ENCODE data around the gene JSRP1.
"Not testable (repeated sequence)": the region's sequence is repeated elsewhere in the genome, so short reads cannot be mapped to it uniquely, and the experiment has no call there.

JSRP1 gene

GRCh38 chr19:2282062-2282861 is 26.0 kb upstream of the JSRP1 start, which contains the start of gene PEAK3:
PEAK3 (minus strand) TSS chr19:2282175; CDS start chr19:2280931, 1,244 bp downstream.
- peak; percentile 21 for DNase-seq

DNA sequence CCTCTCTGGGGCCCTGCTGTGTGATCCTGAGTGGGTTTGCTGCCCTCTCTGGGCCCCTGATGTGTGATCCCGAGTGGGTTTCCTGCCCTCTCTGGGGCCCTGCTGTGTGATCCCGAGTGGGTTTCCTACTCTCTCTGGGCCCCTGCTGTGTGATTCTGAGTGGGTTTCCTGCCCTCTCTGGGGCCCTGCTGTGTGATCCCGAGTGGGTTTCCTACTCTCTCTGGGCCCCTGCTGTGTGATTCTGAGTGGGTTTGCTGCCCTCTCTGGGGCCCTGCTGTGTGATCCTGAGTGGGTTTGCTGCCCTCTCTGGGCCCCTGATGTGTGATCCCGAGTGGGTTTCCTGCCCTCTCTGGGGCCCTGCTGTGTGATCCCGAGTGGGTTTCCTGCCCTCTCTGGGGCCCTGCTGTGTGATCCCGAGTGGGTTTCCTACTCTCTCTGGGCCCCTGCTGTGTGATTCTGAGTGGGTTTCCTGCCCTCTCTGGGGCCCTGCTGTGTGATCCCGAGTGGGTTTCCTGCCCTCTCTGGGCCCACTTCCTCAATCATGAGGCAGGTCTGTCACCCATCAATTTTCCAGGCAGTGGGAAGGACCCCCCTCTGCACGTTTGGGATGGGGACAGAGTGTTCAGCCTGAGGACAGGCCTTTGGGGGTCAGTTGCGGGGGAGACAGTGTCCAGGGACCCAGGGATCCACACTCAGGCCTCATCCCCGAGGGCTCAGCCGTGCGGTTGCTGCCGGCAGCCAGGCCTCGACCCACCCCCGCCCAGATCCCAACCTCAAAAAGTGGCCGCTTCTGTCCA is 25.2 kb upstream of the JSRP1 start:
- DNase-seq: not testable (repeated sequence)

GRCh38 chr19:2280633-2281264 is 24.5 kb upstream of the JSRP1 start:
- no peak for DNase-seq

DNA sequence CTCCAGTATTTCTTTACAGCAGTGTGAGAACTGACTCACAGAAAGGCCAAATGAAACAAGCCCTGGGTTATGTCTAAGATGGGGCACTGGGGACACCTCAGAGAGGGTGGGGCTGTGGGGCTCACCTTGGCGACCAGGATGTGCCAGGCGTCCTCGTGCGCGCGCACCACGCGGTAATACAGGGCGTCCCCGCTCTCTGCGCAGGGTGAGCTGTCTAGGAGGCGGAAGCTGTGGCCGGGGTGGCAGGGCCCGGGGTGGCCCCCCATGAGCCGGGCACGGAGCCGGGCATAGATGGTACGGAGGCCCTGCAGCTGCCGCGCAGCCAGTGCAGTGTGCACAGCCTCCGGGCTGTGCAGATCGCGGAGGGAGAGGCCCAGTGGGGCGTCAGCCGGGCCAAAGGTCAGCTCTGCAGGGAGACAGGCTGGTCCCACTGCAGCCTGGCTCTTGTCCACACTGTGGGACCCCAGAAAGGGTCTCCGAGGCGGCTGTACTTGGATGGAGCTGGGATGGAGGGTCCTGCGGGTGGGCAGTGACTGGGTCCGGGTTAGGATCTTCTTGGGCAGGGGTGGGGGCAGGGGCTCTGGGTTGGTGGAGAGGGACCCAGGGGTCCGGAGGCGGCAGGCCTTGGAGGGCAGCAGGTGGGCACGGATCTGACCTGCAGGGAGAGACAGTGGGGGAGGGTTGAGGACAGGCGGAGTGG is 22.4 kb upstream of the JSRP1 start:
- no peak for DNase-seq

GRCh38 chr19:2277138-2277537 is 20.9 kb upstream of the JSRP1 start:
- DNase-seq: no peak

DNA sequence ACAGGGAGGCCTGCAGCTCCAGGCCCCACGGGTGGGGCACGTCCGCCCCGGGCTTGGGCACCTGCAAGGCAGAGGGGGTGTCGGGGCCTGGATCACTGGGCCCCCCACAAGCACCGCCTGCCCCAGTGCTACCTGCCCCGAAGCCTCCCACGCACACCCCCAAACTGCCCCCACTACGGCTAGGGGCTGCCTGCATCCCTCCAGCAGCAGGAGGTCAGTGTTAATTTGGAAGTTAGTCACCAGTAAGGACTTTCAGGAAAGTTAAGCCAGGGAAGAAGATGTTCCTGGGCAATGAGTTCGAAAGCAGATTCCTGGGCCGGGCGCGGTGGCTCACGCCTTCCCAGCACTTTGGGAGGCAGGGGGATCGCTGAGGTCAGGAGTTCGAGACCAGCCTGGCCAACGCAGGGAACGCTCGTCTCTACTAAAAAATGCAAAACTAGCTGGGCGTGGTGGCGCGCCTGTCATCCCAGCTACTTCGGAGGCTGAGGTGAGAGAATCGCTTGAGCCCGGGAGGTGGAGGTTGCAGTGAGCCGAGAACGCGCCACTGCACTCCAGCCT is 20.3 kb upstream of the JSRP1 start:
- DNase-seq: no peak

- no peak for DNase-seq
Observed at GRCh38 chr19:2275588-2276428, 19.6 kb upstream of the JSRP1 start.

DNA sequence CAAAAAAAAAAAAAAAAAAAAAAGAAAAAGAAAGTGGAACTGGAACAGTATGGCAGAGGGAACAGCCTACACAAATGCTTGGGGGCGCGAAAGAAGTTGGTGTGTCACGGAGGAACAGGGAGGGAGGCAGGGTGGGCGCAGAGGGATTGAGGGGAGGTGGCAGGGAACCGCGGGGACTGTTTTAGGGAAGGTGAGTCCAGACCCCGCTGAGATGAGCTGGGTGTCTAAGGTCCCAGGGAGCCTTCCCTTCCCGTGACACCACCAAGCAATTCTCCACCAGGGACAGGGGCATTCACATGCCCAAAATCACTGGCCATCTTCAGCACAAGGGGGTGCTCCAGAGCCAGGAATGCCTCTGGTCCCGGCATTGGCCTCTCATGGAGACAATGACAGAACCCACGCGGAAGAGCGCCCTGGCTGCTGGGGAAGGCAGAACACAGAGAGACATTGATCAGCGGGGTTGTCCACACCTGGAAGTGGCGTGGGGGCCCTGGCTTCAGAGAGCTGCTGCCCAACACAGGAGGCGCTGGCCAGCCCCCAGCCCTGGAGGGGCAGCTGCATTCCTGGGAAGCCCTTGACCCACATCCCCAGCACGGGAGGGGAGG is 18.8 kb upstream of the JSRP1 start:
- DNase-seq: peak; percentile 49

GRCh38 chr19:2274185-2274711 is 18.0 kb upstream of the JSRP1 start:
- DNase-seq: no peak

DNA sequence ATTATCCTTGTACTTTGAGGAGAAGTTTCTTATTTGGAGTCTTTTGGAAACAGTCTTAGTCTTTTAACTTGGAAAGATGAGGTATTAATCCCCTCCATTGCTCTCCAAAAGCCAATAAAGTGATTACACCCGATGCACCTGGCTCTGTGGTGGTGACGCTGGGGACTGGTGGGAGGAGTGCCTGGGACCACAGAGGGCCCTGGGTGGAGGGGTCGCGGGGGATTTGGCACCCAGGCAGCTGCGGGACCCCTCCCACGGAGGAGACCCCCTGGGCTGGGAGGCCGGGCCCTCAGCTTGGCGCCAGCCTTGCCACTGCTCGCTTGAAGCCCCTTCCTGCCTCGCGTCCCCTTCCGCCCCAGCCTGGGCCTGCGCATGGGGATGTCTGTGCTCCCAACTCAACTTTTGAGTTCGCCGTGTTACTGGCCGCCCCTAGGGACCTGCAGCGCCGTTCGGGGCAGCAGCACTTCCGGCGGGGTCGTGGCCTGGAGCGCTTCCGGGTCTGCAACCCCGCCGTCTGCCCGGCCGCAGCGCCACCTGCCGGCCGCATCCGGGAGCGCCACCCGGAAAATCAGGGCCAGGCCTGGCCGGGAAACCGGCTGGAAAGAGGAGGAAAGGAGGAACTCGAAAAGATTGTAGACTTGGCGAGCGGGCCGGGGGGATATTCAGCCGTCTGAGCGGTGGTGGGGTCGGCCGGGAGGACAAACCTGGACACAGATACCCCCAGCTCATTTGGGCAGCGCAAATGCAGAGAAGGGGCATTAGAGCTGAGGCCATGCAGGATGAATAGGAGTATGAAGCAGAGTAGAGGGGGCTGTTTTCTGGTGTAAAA is 17.4 kb upstream of the JSRP1 start:
- DNase-seq: peak; percentile 80

DNA sequence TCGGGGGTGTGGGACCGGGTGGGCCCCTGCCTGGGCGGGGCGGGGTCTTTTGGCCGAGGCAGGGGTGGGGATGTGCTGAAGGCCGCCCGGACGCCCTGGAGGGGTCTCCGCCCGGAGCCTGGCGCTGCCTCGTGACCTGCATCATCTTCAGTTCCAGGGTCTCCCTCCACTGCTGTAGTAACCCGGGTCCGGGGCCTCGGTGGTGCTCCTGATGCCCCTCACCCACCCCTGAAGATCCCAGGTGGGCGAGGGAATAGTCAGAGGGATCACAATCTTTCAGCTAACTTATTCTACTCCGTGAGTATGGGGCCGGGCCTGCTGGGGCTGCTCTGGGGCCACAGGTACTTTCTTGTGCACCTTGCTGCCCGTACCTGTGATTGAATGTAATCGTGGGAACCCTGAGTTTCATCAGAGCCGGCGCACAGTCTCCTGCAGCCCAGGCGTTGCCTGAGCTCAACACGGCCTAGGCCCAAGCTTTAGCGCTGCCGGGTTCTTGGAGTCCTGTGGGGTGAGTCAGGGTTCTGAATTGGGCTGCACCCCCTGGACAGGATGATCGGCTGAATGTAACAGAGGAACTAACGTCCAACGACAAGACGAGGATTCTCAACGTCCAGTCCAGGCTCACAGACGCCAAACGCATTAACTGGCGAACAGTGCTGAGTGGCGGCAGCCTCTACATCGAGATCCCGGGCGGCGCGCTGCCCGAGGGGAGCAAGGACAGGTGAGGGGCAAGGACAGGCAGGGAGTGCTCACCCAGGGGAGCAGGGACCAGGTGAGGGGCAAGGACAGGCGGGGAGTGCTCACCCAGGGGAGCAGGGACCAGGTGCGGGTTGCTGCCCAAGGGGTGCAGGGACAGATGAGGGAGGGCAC is 15.3 kb upstream of the JSRP1 start:
- DNase-seq: no peak

- DNase-seq: peak; percentile 76
Observed at GRCh38 chr19:2270423-2271233, 14.4 kb upstream of the JSRP1 start.

DNA sequence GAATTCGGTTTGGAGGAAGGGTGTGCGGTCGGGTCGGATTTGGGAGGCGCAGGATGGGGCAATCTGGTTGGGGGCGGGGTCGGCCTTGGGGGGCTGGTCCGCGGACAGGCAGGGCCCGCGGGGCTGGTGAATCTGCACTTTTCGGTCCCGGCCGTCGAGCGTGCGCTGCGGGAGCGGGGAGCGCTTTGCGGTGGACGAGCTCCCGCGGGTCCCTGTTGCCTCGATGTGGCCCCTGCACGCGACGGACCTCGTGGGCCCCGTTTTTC is 13.9 kb upstream of the JSRP1 start:
- no peak for DNase-seq

GRCh38 chr19:2269244-2270156 is 13.3 kb upstream of the JSRP1 start:
- peak; percentile 98 for DNase-seq

DNA sequence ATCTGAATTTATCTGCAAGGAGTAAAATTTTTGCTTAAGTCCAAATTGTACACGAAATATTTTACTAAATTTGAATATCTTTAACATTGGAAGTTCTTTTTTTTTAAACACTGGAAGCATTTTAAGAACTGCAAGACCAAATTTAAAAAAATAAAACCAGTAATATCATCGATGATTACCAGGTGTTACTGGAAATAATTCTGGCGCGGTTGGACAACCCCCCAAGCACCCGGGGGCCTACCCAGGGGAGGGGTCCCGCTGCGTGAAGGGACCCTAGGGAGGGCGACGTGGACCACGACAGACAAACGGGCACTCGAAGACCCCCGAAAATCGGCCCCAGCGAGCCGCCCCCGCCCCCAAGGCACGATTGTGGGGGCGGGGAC is 12.6 kb upstream of the JSRP1 start:
- no peak for DNase-seq

DNA sequence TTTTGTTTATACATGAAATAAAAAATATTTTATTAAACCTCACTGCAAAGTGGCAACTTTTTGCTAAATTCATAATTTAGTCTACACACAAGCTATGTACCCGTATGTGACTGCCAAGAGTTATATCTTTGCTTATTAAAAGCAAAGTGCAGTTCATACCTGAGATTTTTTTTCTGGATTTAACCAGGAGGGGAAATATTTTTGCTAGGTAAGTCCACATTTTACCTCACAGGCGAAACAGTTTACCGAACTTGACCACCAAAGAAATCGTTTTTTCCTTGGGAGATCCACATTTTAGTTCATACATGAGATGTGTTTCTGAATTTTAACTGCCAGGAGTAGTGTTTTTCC is 12.2 kb upstream of the JSRP1 start:
- DNase-seq: no peak

Data from stimulated activated CD4-positive, alpha-beta T cell treated with anti-CD3 and anti-CD28 coated beads, Interleukin-4, amount 100 ng/mL, for 24 hours (primary cell).